Measurements from ENCODE around the gene LPP. TPM values are rescaled to one million over a fixed set of nuclear protein-coding genes. Genes with fewer than 3 reads are reported as not detected.

The LPP gene
- total RNA-seq, 1 experiment from 2014 or later, result 20.4 TPM

DNA sequence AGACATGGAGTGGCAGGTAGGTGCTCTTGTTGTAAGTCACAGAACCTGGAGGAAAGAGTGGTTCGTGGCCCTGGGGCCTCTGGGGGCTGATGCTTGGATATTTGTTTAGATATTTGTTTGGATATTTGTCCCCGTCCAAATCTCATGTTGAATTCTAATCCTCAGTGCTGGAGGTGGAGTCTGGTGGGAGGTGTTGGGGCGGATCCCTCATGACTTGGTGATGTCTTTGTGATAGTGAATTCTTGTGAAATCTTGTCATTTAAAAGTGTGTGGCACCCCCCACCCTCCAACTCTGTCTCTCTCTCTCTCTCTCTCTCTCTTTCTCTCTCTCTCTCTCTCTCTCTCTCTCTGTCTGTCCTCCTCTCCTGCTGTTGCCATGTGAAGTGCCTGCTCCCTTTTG lies 122.4 kb downstream of the LPP start:
- POLR2A ChIA-PET (ENCODE audit: unreplicated experiment), result no interaction called here
- no peak overlapping the region for H3K27ac ChIP-seq (ENCODE audit: low read length)

GRCh38 chr3:188278717-188279324 lies 124.9 kb downstream of the LPP start:
- H3K27me3 ChIP-seq (ENCODE audit: low read length), result no peaks in the 10 kb centered on the region
- CTCF ChIA-PET, result no interaction called here
- POLR2A ChIA-PET (ENCODE audit: unreplicated experiment), result no interaction called here
- H3K4me1 ChIP-seq (ENCODE audit: insufficient read depth, low read length), result peaks cover 22% of the 10 kb centered on the region
- no peak overlapping the region for H3K4me3 ChIP-seq (ENCODE audit: low read length)
- no peak overlapping the region for H3K27ac ChIP-seq (ENCODE audit: low read length)
- H3K9me3 ChIP-seq (ENCODE audit: low read length), result no peaks in the 10 kb centered on the region
- H4K20me1 ChIP-seq (ENCODE audit: low read length), result no peaks in the 10 kb centered on the region
- DNase-seq, result no peak
- TF ChIP-seq EZH2phosphoT487 (IDR thresholded peaks at IDR 0.05; ENCODE audit: borderline replicate concordance, low read length), result no peak
- no peak for TF ChIP-seq EZH2 (IDR thresholded peaks at IDR 0.05; ENCODE audit: low read length, unreplicated experiment)
- TF ChIP-seq, protein P1, sequence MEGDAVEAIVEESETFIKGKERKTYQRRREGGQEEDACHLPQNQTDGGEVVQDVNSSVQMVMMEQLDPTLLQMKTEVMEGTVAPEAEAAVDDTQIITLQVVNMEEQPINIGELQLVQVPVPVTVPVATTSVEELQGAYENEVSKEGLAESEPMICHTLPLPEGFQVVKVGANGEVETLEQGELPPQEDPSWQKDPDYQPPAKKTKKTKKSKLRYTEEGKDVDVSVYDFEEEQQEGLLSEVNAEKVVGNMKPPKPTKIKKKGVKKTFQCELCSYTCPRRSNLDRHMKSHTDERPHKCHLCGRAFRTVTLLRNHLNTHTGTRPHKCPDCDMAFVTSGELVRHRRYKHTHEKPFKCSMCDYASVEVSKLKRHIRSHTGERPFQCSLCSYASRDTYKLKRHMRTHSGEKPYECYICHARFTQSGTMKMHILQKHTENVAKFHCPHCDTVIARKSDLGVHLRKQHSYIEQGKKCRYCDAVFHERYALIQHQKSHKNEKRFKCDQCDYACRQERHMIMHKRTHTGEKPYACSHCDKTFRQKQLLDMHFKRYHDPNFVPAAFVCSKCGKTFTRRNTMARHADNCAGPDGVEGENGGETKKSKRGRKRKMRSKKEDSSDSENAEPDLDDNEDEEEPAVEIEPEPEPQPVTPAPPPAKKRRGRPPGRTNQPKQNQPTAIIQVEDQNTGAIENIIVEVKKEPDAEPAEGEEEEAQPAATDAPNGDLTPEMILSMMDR (conservative IDR thresholded peaks at IDR 0.05; ENCODE audit: low read depth, low read length), result no peak
- H3K9ac ChIP-seq (ENCODE audit: low read length), result no peak overlapping the region
- H3K4me2 ChIP-seq (ENCODE audit: low read length), result no peak overlapping the region
- peaks cover 10% of the 10 kb centered on the region; the same call in 1 of the 2 replicates for H3K79me2 ChIP-seq (ENCODE audit: low read length)
- no peaks in the 10 kb centered on the region for H3K9me2 ChIP-seq (replicated peaks; ENCODE audit: low read length)
- H3F3A ChIP-seq (ENCODE audit: low read length, unreplicated experiment), result no peaks in the 10 kb centered on the region
- H3K36me3 ChIP-seq (ENCODE audit: low read depth, low read length), result no peaks in the 10 kb centered on the region
- intact Hi-C loops (cut with micrococcal nuclease), result no loop called here
- H2AFZ ChIP-seq (ENCODE audit: low read length), result no peak overlapping the region
- no TSS peak for BruUV-seq (replicated peaks)
- ATAC-seq, result no peak

More for the DNA sequence above, 122.4 kb downstream of the LPP start:
- ATAC-seq (no peak), DNase-seq (no peak)
- H3K9me3 ChIP-seq (ENCODE audit: low read length), result no peaks in the 10 kb centered on the region
- H3K9me2 ChIP-seq (replicated peaks; ENCODE audit: low read length), result no peaks in the 10 kb centered on the region
- peaks cover 13% of the 10 kb centered on the region; the same call in 1 of the 2 replicates for H3K79me2 ChIP-seq (ENCODE audit: low read length)
- intact Hi-C loops (cut with micrococcal nuclease), result no loop called here
- no peaks in the 10 kb centered on the region for H3K36me3 ChIP-seq (ENCODE audit: low read depth, low read length)
- peaks cover 4% of the 10 kb centered on the region for H3F3A ChIP-seq (ENCODE audit: low read length, unreplicated experiment)
- H3K4me2 ChIP-seq (ENCODE audit: low read length), result no peak overlapping the region
- H4K20me1 ChIP-seq (ENCODE audit: low read length), result no peaks in the 10 kb centered on the region
- CTCF ChIA-PET, result no interaction called here
- no peaks in the 10 kb centered on the region for H3K27me3 ChIP-seq (ENCODE audit: low read length)
- H2AFZ ChIP-seq (ENCODE audit: low read length), result no peak overlapping the region
- no peak overlapping the region for H3K4me3 ChIP-seq (ENCODE audit: low read length)
- TF ChIP-seq EZH2 (IDR thresholded peaks at IDR 0.05; ENCODE audit: low read length, unreplicated experiment), result no peak
- TF ChIP-seq, protein P1 (conservative IDR thresholded peaks at IDR 0.05; ENCODE audit: low read depth, low read length), result no peak
- no peak for TF ChIP-seq EZH2phosphoT487 (IDR thresholded peaks at IDR 0.05; ENCODE audit: borderline replicate concordance, low read length)
- no peak overlapping the region for H3K9ac ChIP-seq (ENCODE audit: low read length)
- BruUV-seq (replicated peaks), result no TSS peak
- peaks cover 44% of the 10 kb centered on the region for H3K4me1 ChIP-seq (ENCODE audit: insufficient read depth, low read length)

Data from PC-3 (cell line).